ENCODE data around the gene RICTOR.

The RICTOR gene

DNA sequence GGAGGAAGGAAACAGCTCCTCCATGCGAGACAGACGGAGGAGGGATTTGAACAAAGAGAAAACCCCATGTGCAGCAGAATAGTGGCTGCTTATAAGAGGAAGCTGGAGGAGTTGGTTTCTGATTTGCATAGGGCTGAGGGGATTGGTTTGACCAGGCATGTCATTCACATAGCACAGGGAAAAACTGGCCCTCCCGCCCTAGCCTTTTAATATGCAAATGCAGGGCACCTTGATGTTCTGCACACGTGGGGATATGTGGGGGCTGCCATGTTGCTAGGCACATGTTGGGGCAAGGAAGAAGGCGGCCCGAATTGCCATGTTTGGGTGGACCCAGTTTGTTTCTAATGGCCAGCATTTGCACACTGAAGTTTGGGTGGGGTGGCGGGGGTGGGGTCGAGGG is 186.2 kb downstream of the RICTOR start:
- DNase-seq (ENCODE audit: low read depth): no peak
